ENCODE data around the gene ETV4. TPM values are rescaled to one million over a fixed set of nuclear protein-coding genes. Genes with fewer than 3 reads are reported as not detected.

The ETV4 gene
- total RNA-seq, 4 donors from 2014 or later: 5.6 to 7.1 (median 6.3) TPM

GRCh38 chr17:43526886-43527648 lies 19.1 kb downstream of the ETV4 start:
- H3K27me3 ChIP-seq: no peaks in the 10 kb centered on the region
- peaks cover 52% of the 10 kb centered on the region for H3K36me3 ChIP-seq
- no peaks in the 10 kb centered on the region for H3K9me3 ChIP-seq
- WGBS: 72% methylated on average over 7 of the region's 7 CpGs
- H3K4me3 ChIP-seq: no peak overlapping the region
- peak in 1 of 2 donors; percentile 4 for DNase-seq (ENCODE audit: low spot score in 2 of 2)
- peaks cover 17% of the 10 kb centered on the region for H3K4me1 ChIP-seq
- TF ChIP-seq EP300 (IDR thresholded peaks at IDR 0.05) (no peak), POLR2A (IDR thresholded peaks at IDR 0.05) (no peak), POLR2AphosphoS5 (IDR thresholded peaks at IDR 0.05) (no peak), CTCF (IDR thresholded peaks at IDR 0.05) (no peak)
- H3K27ac ChIP-seq: no peak overlapping the region

GRCh38 chr17:43524945-43525575 lies 21.1 kb downstream of the ETV4 start:
- no peak for TF ChIP-seq CTCF (IDR thresholded peaks at IDR 0.05)
- no peak for TF ChIP-seq POLR2AphosphoS5 (IDR thresholded peaks at IDR 0.05)
- TF ChIP-seq EP300 (IDR thresholded peaks at IDR 0.05): no peak
- no peak for TF ChIP-seq POLR2A (IDR thresholded peaks at IDR 0.05)
- Histone ChIP-seq H3K4me3 (no peak overlapping the region), H3K4me1 (peaks cover 9% of the 10 kb centered on the region), H3K9me3 (no peaks in the 10 kb centered on the region), H3K27me3 (no peaks in the 10 kb centered on the region), H3K36me3 (peaks cover 72% of the 10 kb centered on the region), H3K27ac (no peak overlapping the region)
- no peak for DNase-seq (ENCODE audit: low spot score in 2 of 2)
- WGBS: 85% methylated on average over 8 of the region's 8 CpGs

- 93% methylated on average over 4 of the region's 4 CpGs for WGBS
- TF ChIP-seq POLR2A (IDR thresholded peaks at IDR 0.05) (no peak), CTCF (IDR thresholded peaks at IDR 0.05) (no peak), EP300 (IDR thresholded peaks at IDR 0.05) (no peak), POLR2AphosphoS5 (IDR thresholded peaks at IDR 0.05) (no peak)
- H3K27me3 ChIP-seq: no peaks in the 10 kb centered on the region
- H3K4me3 ChIP-seq: no peak overlapping the region
- H3K27ac ChIP-seq: no peak overlapping the region
- H3K9me3 ChIP-seq: no peaks in the 10 kb centered on the region
- no peaks in the 10 kb centered on the region for H3K4me1 ChIP-seq
- peak in 1 of 2 donors; percentile 34 for DNase-seq (ENCODE audit: low spot score in 2 of 2)
- H3K36me3 ChIP-seq: peaks cover 97% of the 10 kb centered on the region
Observed at GRCh38 chr17:43521389-43521788, 24.8 kb downstream of the ETV4 start.

- H3K27me3 ChIP-seq: no peaks in the 10 kb centered on the region
- no peak overlapping the region for H3K4me3 ChIP-seq
- peaks cover 91% of the 10 kb centered on the region for H3K36me3 ChIP-seq
- no peak overlapping the region for H3K27ac ChIP-seq
- WGBS: 76% methylated on average over 8 of the region's 8 CpGs
- DNase-seq (ENCODE audit: low spot score in 2 of 2): peak in 1 of 2 donors; percentile 2
- no peak for TF ChIP-seq POLR2A (IDR thresholded peaks at IDR 0.05)
- TF ChIP-seq CTCF (IDR thresholded peaks at IDR 0.05): no peak
- TF ChIP-seq EP300 (IDR thresholded peaks at IDR 0.05): no peak
- no peak for TF ChIP-seq POLR2AphosphoS5 (IDR thresholded peaks at IDR 0.05)
- H3K9me3 ChIP-seq: no peaks in the 10 kb centered on the region
- H3K4me1 ChIP-seq: no peaks in the 10 kb centered on the region
Observed at GRCh38 chr17:43517615-43518386, 28.3 kb downstream of the ETV4 start.

- no peak for TF ChIP-seq POLR2AphosphoS5 (IDR thresholded peaks at IDR 0.05)
- 75% methylated on average over 6 of the region's 6 CpGs for WGBS
- no peaks in the 10 kb centered on the region for H3K4me1 ChIP-seq
- H3K27me3 ChIP-seq: no peaks in the 10 kb centered on the region
- no peak overlapping the region for H3K4me3 ChIP-seq
- DNase-seq (ENCODE audit: low spot score in 2 of 2): peak in 1 of 2 donors; percentile 16
- no peak overlapping the region for H3K27ac ChIP-seq
- no peaks in the 10 kb centered on the region for H3K9me3 ChIP-seq
- peaks cover 91% of the 10 kb centered on the region for H3K36me3 ChIP-seq
Observed at GRCh38 chr17:43517161-43517560, 29.0 kb downstream of the ETV4 start.
